ENCODE results near the gene GLTP. TPM values are rescaled to one million over a fixed set of nuclear protein-coding genes. Genes with fewer than 3 reads are reported as not detected.
A peak's percentile ranks its signal among the peaks of the same experiment; 100 is the strongest.

The GLTP gene
- total and polyA plus RNA-seq, 2 of the 13 experiments (the other 11 are each of a cell fraction or from before 2014, with no cell fraction given), result 10.7 to 12.9 TPM

DNA sequence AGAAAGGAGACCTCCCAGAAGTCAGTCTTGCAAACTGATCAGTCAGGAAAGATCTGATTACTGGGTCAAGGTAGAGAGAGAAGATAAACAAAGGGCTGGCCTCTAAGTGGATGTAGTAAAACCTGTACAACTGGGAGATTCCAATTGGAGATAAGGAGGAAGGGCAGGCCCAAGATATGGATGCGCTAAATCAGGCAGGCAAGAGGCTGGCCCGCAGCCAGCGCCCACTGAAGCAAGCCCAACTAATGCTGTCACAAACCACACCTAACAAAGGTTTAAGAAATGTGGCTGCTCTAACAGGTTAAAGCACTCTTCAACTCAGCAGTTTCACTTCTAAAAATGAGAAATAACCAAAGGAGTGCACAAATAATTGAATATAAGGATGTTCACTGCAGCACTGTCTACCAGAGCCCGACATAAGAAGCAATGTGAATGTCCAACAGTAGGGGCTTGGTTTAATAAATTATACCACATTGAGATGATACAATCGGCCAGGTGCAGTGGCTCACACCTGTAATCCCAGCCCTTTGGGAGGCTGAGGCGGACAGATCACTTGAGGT is 4.7 kb downstream of the GLTP start (continued):
- TF ChIP-seq, protein P1, sequence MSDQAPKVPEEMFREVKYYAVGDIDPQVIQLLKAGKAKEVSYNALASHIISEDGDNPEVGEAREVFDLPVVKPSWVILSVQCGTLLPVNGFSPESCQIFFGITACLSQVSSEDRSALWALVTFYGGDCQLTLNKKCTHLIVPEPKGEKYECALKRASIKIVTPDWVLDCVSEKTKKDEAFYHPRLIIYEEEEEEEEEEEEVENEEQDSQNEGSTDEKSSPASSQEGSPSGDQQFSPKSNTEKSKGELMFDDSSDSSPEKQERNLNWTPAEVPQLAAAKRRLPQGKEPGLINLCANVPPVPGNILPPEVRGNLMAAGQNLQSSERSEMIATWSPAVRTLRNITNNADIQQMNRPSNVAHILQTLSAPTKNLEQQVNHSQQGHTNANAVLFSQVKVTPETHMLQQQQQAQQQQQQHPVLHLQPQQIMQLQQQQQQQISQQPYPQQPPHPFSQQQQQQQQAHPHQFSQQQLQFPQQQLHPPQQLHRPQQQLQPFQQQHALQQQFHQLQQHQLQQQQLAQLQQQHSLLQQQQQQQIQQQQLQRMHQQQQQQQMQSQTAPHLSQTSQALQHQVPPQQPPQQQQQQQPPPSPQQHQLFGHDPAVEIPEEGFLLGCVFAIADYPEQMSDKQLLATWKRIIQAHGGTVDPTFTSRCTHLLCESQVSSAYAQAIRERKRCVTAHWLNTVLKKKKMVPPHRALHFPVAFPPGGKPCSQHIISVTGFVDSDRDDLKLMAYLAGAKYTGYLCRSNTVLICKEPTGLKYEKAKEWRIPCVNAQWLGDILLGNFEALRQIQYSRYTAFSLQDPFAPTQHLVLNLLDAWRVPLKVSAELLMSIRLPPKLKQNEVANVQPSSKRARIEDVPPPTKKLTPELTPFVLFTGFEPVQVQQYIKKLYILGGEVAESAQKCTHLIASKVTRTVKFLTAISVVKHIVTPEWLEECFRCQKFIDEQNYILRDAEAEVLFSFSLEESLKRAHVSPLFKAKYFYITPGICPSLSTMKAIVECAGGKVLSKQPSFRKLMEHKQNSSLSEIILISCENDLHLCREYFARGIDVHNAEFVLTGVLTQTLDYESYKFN (CRISPR knock-in tag; conservative IDR thresholded peaks at IDR 0.05), result peak; percentile 31; the same call in 1 of the 2 replicates

DNA sequence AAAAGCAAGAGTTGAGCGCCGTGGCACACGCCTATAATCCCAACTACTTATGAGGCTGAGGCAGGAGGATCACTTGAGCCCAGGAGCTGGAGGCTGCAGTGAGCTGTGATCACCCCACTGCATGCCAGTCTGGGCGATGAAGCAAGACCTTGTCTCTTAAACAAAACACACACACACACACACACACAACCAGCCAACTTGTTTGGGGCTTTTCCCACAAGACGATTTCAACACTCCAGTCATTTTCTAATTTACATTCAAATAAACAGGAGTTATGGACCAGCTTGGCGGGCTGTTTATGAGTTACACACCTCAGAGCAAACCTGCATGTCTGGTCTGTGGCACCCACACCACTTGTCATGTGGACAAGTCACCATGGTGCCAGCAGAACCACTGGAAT is 6.7 kb downstream of the GLTP start:
- Histone ChIP-seq H3K27ac (ENCODE audit: extremely low read length, insufficient read depth, low read length) (no peak overlapping the region), H2AFZ (ENCODE audit: low read length) (no peak overlapping the region), H3K4me1 (ENCODE audit: insufficient read depth, low read length) (peaks cover 65% of the 10 kb centered on the region), H3K9me3 (ENCODE audit: low read length) (no peaks in the 10 kb centered on the region), H3K36me3 (replicated peaks in 1 of 2; ENCODE audit: control insufficient read depth in 1 of 2, insufficient read depth in 2 of 2, low read length in 2 of 2) (no peaks in the 10 kb centered on the region; a peak in 1 of 5 replicates), H3K27me3 (ENCODE audit: control insufficient read depth in 1 of 2, insufficient read depth in 2 of 2, low read length in 2 of 2) (no peaks in the 10 kb centered on the region), H3K9ac (ENCODE audit: insufficient read depth, low read depth, low read length) (no peak overlapping the region), H4K20me1 (ENCODE audit: insufficient read depth, low read length) (no peaks in the 10 kb centered on the region), H3K4me2 (ENCODE audit: low read depth, low read length) (no peak overlapping the region), H3K4me3 (replicated peaks in 1 of 3; ENCODE audit: insufficient read depth in 1 of 3, low read depth in 2 of 3, low read length in 3 of 3) (no peak overlapping the region), H3K79me2 (ENCODE audit: insufficient read depth, low read length) (peaks cover under 1% of the 10 kb centered on the region)
- ATAC-seq (no peak), DNase-seq (ENCODE audit: low spot score) (no peak), FAIRE-seq (no peak)
- ChIA-PET POLR2A (interaction anchor here (0.7 to 1.3 kb wide), 2 partner anchors 9 to 391 kb away, joined by 3 to 5 read pairs; no protein-coding TSS in a partner anchor), CTCF (ENCODE audit: low intra/inter-chr PET ratio, low total read pairs) (no interaction called here)
- intact Hi-C loops (cut with micrococcal nuclease; ENCODE audit: unreplicated experiment) (no loop called here), in situ Hi-C loops (cut with HindIII; ENCODE audit: extremely low pct_ligation_motif_present, low pct_unique_long_range_greater_than_20kb) (no loop called here)
- 91% methylated on average over 6 of the region's 6 CpGs for WGBS (ENCODE audit: low lambda C conversion rate)
- BruUV-seq (replicated peaks), result no TSS peak
- TF ChIP-seq, protein P2, sequence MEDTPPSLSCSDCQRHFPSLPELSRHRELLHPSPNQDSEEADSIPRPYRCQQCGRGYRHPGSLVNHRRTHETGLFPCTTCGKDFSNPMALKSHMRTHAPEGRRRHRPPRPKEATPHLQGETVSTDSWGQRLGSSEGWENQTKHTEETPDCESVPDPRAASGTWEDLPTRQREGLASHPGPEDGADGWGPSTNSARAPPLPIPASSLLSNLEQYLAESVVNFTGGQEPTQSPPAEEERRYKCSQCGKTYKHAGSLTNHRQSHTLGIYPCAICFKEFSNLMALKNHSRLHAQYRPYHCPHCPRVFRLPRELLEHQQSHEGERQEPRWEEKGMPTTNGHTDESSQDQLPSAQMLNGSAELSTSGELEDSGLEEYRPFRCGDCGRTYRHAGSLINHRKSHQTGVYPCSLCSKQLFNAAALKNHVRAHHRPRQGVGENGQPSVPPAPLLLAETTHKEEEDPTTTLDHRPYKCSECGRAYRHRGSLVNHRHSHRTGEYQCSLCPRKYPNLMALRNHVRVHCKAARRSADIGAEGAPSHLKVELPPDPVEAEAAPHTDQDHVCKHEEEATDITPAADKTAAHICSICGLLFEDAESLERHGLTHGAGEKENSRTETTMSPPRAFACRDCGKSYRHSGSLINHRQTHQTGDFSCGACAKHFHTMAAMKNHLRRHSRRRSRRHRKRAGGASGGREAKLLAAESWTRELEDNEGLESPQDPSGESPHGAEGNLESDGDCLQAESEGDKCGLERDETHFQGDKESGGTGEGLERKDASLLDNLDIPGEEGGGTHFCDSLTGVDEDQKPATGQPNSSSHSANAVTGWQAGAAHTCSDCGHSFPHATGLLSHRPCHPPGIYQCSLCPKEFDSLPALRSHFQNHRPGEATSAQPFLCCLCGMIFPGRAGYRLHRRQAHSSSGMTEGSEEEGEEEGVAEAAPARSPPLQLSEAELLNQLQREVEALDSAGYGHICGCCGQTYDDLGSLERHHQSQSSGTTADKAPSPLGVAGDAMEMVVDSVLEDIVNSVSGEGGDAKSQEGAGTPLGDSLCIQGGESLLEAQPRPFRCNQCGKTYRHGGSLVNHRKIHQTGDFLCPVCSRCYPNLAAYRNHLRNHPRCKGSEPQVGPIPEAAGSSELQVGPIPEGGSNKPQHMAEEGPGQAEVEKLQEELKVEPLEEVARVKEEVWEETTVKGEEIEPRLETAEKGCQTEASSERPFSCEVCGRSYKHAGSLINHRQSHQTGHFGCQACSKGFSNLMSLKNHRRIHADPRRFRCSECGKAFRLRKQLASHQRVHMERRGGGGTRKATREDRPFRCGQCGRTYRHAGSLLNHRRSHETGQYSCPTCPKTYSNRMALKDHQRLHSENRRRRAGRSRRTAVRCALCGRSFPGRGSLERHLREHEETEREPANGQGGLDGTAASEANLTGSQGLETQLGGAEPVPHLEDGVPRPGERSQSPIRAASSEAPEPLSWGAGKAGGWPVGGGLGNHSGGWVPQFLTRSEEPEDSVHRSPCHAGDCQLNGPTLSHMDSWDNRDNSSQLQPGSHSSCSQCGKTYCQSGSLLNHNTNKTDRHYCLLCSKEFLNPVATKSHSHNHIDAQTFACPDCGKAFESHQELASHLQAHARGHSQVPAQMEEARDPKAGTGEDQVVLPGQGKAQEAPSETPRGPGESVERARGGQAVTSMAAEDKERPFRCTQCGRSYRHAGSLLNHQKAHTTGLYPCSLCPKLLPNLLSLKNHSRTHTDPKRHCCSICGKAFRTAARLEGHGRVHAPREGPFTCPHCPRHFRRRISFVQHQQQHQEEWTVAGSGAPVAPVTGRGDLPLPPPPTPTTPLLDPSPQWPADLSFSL (CRISPR knock-in tag; IDR thresholded peaks at IDR 0.05), result peak; percentile 40; the same call in 1 of the 2 replicates
- TF ChIP-seq U2AF1 (optimal IDR thresholded peaks at IDR 0.05; ENCODE audit: low read depth, low read length), result no peak
- TF ChIP-seq, protein P3, sequence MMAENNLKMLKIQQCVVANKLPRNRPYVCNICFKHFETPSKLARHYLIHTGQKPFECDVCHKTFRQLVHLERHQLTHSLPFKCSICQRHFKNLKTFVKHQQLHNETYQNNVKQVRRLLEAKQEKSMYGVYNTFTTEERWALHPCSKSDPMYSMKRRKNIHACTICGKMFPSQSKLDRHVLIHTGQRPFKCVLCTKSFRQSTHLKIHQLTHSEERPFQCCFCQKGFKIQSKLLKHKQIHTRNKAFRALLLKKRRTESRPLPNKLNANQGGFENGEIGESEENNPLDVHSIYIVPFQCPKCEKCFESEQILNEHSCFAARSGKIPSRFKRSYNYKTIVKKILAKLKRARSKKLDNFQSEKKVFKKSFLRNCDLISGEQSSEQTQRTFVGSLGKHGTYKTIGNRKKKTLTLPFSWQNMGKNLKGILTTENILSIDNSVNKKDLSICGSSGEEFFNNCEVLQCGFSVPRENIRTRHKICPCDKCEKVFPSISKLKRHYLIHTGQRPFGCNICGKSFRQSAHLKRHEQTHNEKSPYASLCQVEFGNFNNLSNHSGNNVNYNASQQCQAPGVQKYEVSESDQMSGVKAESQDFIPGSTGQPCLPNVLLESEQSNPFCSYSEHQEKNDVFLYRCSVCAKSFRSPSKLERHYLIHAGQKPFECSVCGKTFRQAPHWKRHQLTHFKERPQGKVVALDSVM (CRISPR knock-in tag; IDR thresholded peaks at IDR 0.05), result peak; percentile 68
